ENCODE results near the gene EFNA5.

DNA sequence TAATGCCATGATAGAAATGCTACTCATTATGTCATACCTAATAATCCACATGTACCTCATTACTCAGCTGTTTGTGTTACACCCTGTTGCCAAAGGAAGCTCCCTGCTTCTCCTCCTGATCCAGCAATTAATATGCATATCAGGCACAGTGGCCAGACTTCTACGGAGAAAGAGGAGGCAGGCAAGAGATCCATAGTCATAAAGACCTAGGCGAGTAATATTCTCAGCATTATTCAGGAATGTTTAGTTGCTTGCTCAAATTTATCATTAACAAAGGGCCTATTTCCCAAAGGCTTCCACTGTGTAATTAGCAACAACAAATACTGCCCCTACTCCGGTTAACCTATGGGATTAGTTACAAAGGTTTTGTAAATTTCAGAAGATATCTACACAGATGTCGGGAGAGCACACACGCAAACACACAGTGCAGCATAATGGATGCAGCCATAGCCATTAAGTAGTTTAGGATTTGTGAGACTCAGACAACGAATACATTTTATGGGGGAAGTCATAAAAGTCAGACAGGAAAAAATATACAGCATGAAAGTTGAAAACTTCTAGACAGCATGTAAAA is 192.6 kb downstream of the EFNA5 start:
- no peak for TF ChIP-seq KDM5A (IDR thresholded peaks at IDR 0.05; ENCODE audit: low read length)
- no peak for TF ChIP-seq JUND (IDR thresholded peaks at IDR 0.05; ENCODE audit: low read length)
- no peak for TF ChIP-seq POLR2A (IDR thresholded peaks at IDR 0.05; ENCODE audit: control extremely low read depth in 1 of 2, low read depth in 2 of 2, low read length in 2 of 2)
- TF ChIP-seq CBX5 (IDR thresholded peaks at IDR 0.05; ENCODE audit: low read depth, low read length), result no peak
- no peak for TF ChIP-seq JUN (IDR thresholded peaks at IDR 0.05; ENCODE audit: low read depth, low read length)
- TF ChIP-seq PHF8 (conservative IDR thresholded peaks at IDR 0.05; ENCODE audit: low read depth, low read length), result no peak
- TF ChIP-seq BRCA1 (IDR thresholded peaks at IDR 0.05; ENCODE audit: low read depth, low read length), result no peak
- no peak for TF ChIP-seq SIN3A (conservative IDR thresholded peaks at IDR 0.05 in 1 of 2, IDR thresholded peaks at IDR 0.05 in 1 of 2; ENCODE audit: low read depth in 1 of 2, low read length in 2 of 2)
- TF ChIP-seq, protein P1, sequence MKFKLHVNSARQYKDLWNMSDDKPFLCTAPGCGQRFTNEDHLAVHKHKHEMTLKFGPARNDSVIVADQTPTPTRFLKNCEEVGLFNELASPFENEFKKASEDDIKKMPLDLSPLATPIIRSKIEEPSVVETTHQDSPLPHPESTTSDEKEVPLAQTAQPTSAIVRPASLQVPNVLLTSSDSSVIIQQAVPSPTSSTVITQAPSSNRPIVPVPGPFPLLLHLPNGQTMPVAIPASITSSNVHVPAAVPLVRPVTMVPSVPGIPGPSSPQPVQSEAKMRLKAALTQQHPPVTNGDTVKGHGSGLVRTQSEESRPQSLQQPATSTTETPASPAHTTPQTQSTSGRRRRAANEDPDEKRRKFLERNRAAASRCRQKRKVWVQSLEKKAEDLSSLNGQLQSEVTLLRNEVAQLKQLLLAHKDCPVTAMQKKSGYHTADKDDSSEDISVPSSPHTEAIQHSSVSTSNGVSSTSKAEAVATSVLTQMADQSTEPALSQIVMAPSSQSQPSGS (IDR thresholded peaks at IDR 0.05; ENCODE audit: low read length), result no peak
- no peak for TF ChIP-seq NRF1 (IDR thresholded peaks at IDR 0.05; ENCODE audit: low read depth, low read length)
- no peak for TF ChIP-seq POLR2AphosphoS5 (IDR thresholded peaks at IDR 0.05; ENCODE audit: low read depth, low read length)

Data from H1 (cell line).